ENCODE measurements around the gene GPR39. TPM values are rescaled to one million over a fixed set of nuclear protein-coding genes. Genes with fewer than 3 reads are reported as not detected.
A peak's percentile ranks its signal among the peaks of the same experiment; 100 is the strongest.

GPR39 gene
- total and polyA plus RNA-seq, 8 donors, result 3.9 to 24.4 (median 4.6) TPM

GRCh38 chr2:132651115-132652045 lies 234.8 kb downstream of the GPR39 start:
- no peaks in the 10 kb centered on the region for H3K27me3 ChIP-seq
- intact Hi-C loops (cut with DNase I), result no loop called here
- ATAC-seq, result no peak
- H3K9me3 ChIP-seq, result no peaks in the 10 kb centered on the region
- no peak overlapping the region for H3K27ac ChIP-seq
- DNase-seq, result peak in 1 of 4 donors; percentile 51
- peak in 1 of 2 donors; percentile 35 for TF ChIP-seq CTCF (IDR thresholded peaks at IDR 0.05)
- no peak overlapping the region for H3K4me3 ChIP-seq
- no peaks in the 10 kb centered on the region for H3K36me3 ChIP-seq
- H3K4me1 ChIP-seq, result no peaks in the 10 kb centered on the region

- TF ChIP-seq CTCF (IDR thresholded peaks at IDR 0.05), result no peak
- H3K36me3 ChIP-seq, result no peaks in the 10 kb centered on the region
- no peak overlapping the region for H3K27ac ChIP-seq
- no peak overlapping the region for H3K4me3 ChIP-seq
- ATAC-seq (no peak), DNase-seq (peak in 1 of 4 donors; percentile 31)
- no peaks in the 10 kb centered on the region for H3K4me1 ChIP-seq
- intact Hi-C loops (cut with DNase I), result no loop called here
- no peaks in the 10 kb centered on the region for H3K27me3 ChIP-seq
- H3K9me3 ChIP-seq, result no peaks in the 10 kb centered on the region
Measured at GRCh38 chr2:132652474-132652873, 235.9 kb downstream of the GPR39 start.

- no peak for ATAC-seq
- TF ChIP-seq CTCF (IDR thresholded peaks at IDR 0.05), result no peak
Measured at GRCh38 chr2:132654335-132654734, 237.7 kb downstream of the GPR39 start.

GRCh38 chr2:132654968-132655367 lies 238.4 kb downstream of the GPR39 start:
- Histone ChIP-seq H3K9me3 (no peaks in the 10 kb centered on the region), H3K36me3 (no peaks in the 10 kb centered on the region), H3K4me1 (no peaks in the 10 kb centered on the region), H3K27me3 (no peaks in the 10 kb centered on the region), H3K4me3 (no peak overlapping the region), H3K27ac (no peak overlapping the region)
- no peak for DNase-seq
- intact Hi-C loops (cut with DNase I), result no loop called here
- TF ChIP-seq CTCF (IDR thresholded peaks at IDR 0.05), result no peak
- no peak for ATAC-seq

More at GRCh38 chr2:132654335-132654734, 237.7 kb downstream of the GPR39 start:
- H3K36me3 ChIP-seq, result no peaks in the 10 kb centered on the region
- no peak overlapping the region for H3K27ac ChIP-seq
- intact Hi-C loops (cut with DNase I), result no loop called here
- no peaks in the 10 kb centered on the region for H3K9me3 ChIP-seq
- no peak overlapping the region for H3K4me3 ChIP-seq
- no peak for DNase-seq
- no peaks in the 10 kb centered on the region for H3K27me3 ChIP-seq
- H3K4me1 ChIP-seq, result no peaks in the 10 kb centered on the region

GRCh38 chr2:132656266-132656975 lies 239.8 kb downstream of the GPR39 start:
- peak in 1 of 4 donors; percentile 55 for DNase-seq
- intact Hi-C loops (cut with DNase I), result no loop called here
- no peaks in the 10 kb centered on the region for H3K27me3 ChIP-seq
- no peak for ATAC-seq
- no peaks in the 10 kb centered on the region for H3K9me3 ChIP-seq
- H3K36me3 ChIP-seq, result no peaks in the 10 kb centered on the region
- H3K4me1 ChIP-seq, result no peaks in the 10 kb centered on the region
- TF ChIP-seq CTCF (IDR thresholded peaks at IDR 0.05), result no peak
- H3K27ac ChIP-seq, result no peak overlapping the region
- H3K4me3 ChIP-seq, result no peak overlapping the region

Data from left lung (tissue), 10 donors.